Measurements from ENCODE around the gene HEMK1. TPM values are rescaled to one million over a fixed set of nuclear protein-coding genes. Genes with fewer than 3 reads are reported as not detected.

Gene HEMK1
- total RNA-seq, 2 donors from 2014 or later = 24.1 to 25.8 TPM

DNA sequence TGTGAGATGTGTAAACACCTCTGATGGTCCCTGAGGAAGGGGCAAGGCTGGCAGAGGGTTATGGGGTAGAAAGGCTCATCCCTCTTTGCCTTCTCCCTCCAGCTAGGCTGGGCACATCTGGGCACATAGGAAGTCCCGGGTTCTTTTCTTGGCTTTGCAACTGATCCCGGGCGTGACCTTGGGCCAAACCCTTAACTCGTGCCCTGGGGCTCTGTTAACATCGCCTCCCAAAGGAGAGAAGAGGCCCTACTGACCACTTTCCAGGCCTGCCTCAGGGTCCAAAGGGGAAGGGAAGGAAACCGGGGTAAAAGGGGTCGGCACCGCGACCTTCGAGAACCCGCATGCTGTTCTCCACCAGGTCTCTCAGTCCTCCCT is 2.3 kb upstream of the HEMK1 start:
- peaks cover 12% of the 10 kb centered on the region for H3K27me3 Mint-ChIP-seq (ENCODE audit: insufficient read depth)
- H3K9me3 ChIP-seq (ENCODE audit: control insufficient read depth, low read length) = no peaks in the 10 kb centered on the region
- no peak overlapping the region for H3K27ac ChIP-seq (ENCODE audit: low read depth, low read length)
- WGBS, 2 experiments (ENCODE audit: insufficient coverage in 1 of 2, insufficient read length in 1 of 2) = 31 to 80% methylated on average over 4 to 11 of the region's 11 CpGs
- peaks cover 5% of the 10 kb centered on the region for H3K4me1 ChIP-seq (ENCODE audit: control insufficient read depth, insufficient read depth, low read length)
- peak overlapping the region; percentile 44 for H3K9ac ChIP-seq (ENCODE audit: extremely low read depth, low read length, poor library complexity, severe bottlenecking)
- H3K9me3 Mint-ChIP-seq = no peaks in the 10 kb centered on the region
- no peak overlapping the region for H3K27ac Mint-ChIP-seq
- H3K36me3 Mint-ChIP-seq (ENCODE audit: low read depth) = no peaks in the 10 kb centered on the region
- TF ChIP-seq, protein P1, sequence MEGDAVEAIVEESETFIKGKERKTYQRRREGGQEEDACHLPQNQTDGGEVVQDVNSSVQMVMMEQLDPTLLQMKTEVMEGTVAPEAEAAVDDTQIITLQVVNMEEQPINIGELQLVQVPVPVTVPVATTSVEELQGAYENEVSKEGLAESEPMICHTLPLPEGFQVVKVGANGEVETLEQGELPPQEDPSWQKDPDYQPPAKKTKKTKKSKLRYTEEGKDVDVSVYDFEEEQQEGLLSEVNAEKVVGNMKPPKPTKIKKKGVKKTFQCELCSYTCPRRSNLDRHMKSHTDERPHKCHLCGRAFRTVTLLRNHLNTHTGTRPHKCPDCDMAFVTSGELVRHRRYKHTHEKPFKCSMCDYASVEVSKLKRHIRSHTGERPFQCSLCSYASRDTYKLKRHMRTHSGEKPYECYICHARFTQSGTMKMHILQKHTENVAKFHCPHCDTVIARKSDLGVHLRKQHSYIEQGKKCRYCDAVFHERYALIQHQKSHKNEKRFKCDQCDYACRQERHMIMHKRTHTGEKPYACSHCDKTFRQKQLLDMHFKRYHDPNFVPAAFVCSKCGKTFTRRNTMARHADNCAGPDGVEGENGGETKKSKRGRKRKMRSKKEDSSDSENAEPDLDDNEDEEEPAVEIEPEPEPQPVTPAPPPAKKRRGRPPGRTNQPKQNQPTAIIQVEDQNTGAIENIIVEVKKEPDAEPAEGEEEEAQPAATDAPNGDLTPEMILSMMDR (conservative IDR thresholded peaks at IDR 0.05) = no peak
- no peaks in the 10 kb centered on the region for H3K36me3 ChIP-seq (ENCODE audit: control insufficient read depth, insufficient read depth, low read length)
- H3K4me3 ChIP-seq (ENCODE audit: low read length) = peak overlapping the region; percentile 79
- H3K4me3 Mint-ChIP-seq = peak overlapping the region; percentile 95
- DNase-seq = no peak
- peaks cover 4% of the 10 kb centered on the region for H3K4me1 Mint-ChIP-seq
- H3K27me3 ChIP-seq (ENCODE audit: control insufficient read depth, insufficient read depth, low read length, poor library complexity, severe bottlenecking) = peaks cover 10% of the 10 kb centered on the region

DNA sequence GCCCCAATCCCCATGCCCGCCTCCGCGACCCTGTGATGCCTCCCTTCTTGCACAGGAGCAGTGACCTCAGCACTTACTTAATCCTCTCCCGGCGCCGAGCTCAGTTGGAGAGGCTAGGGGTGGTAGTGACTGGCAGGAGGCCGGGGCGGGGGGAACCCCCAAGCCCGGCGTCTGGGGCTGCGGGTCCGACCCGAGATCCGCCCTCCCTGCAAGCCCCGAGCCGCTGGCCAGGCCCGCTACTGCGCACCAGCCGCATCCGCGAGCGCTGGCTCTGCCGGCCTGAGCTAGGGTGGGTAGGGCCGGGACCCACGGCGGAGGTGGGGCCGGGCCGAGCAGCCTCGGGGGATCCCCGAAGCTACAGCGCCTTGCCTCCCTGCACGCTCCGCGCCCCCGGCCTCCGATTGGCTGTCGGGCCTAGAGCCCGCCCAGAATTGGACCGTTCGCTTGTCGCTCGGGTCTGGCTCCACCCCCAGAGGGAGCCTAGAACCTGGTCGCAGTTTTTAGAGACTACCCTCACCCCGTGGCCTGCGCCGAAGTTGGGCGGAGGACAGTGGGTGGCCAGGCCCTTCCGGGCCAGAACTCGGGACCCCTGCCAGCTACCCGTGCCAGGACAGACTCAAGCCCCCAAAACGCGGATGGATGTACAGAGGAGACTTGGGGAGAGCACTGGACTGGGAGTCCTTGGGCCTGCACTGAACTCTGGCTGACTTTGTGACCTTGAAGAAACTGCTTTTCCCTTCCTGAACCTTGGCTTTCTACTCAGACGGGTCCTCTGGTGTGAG is 1.7 kb upstream of the HEMK1 start, which contains the start of gene C3orf18:
C3orf18 (minus strand) TSS at position 362 of the 782 bp plus-strand sequence. CDS start 2,048 bp downstream, outside the sequence.
- no peaks in the 10 kb centered on the region for H3K9me3 Mint-ChIP-seq
- peaks cover 12% of the 10 kb centered on the region for H3K27me3 Mint-ChIP-seq (ENCODE audit: insufficient read depth)
- TF ChIP-seq, protein P1 (conservative IDR thresholded peaks at IDR 0.05) = no peak
- H3K36me3 Mint-ChIP-seq (ENCODE audit: low read depth) = no peaks in the 10 kb centered on the region
- H3K27ac ChIP-seq (ENCODE audit: low read depth, low read length) = no peak within 1 kb of the TSS
- H3K4me1 ChIP-seq (ENCODE audit: control insufficient read depth, insufficient read depth, low read length) = peaks cover 5% of the 10 kb centered on the region
- peak within 1 kb of the TSS; percentile 44 for H3K9ac ChIP-seq (ENCODE audit: extremely low read depth, low read length, poor library complexity, severe bottlenecking)
- peak; percentile 96 for DNase-seq
- H3K27me3 ChIP-seq (ENCODE audit: control insufficient read depth, insufficient read depth, low read length, poor library complexity, severe bottlenecking) = peaks cover 10% of the 10 kb centered on the region
- 4 to 5% methylated on average over 24 to 53 of the region's 53 CpGs for WGBS, 2 experiments (ENCODE audit: insufficient coverage in 1 of 2, insufficient read length in 1 of 2)
- peak within 1 kb of the TSS; percentile 95 for H3K4me3 Mint-ChIP-seq
- H3K27ac Mint-ChIP-seq = peak within 1 kb of the TSS; percentile 82
- H3K36me3 ChIP-seq (ENCODE audit: control insufficient read depth, insufficient read depth, low read length) = peaks cover 4% of the 10 kb centered on the region
- peaks cover 4% of the 10 kb centered on the region for H3K4me1 Mint-ChIP-seq
- H3K4me3 ChIP-seq (ENCODE audit: low read length) = peak within 1 kb of the TSS; percentile 98
- no peaks in the 10 kb centered on the region for H3K9me3 ChIP-seq (ENCODE audit: control insufficient read depth, low read length)

DNA sequence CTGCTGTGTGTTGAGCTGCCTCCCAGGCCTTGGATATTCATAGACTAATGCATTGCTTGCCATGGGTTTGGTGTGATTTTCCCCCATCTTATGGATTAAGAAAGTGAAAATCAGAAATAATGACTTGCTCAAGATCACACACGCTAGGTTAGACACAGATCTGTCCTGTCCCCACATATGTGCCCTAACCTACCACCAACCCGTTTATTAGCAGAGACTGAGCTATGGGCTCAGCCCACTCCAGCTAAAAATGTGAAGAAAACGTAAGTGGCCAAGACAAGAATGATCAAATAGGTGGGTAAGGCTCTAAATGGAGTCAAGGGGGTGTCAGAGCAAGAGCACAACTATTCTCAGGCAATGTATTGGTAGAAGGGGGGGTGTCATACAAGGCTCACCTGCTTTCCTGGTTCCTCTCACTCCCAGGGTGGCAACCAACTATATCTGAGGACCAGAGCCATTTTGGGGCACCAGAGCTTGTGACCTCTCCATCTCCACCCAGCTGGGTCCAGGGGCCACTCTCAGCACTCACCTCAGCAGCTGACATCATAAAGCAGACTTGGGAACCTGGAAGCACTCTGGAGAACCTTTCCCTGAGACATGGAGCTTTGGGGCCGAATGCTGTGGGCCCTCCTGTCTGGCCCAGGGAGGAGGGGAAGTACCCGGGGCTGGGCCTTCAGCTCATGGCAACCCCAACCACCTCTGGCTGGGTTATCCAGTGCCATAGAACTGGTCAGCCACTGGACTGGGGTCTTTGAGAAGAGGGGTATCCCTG is 1.4 kb downstream of the HEMK1 start:
- Mint-ChIP-seq H3K36me3 (ENCODE audit: low read depth) (no peaks in the 10 kb centered on the region), H3K27ac (no peak overlapping the region), H3K9me3 (no peaks in the 10 kb centered on the region), H3K4me1 (peaks cover 4% of the 10 kb centered on the region), H3K4me3 (peak overlapping the region; percentile 95), H3K27me3 (ENCODE audit: insufficient read depth) (peaks cover 12% of the 10 kb centered on the region)
- Histone ChIP-seq H3K4me1 (ENCODE audit: control insufficient read depth, insufficient read depth, low read length) (peaks cover 5% of the 10 kb centered on the region), H3K4me3 (ENCODE audit: low read length) (peak overlapping the region; percentile 98), H3K27ac (ENCODE audit: low read depth, low read length) (no peak overlapping the region), H3K9ac (ENCODE audit: extremely low read depth, low read length, poor library complexity, severe bottlenecking) (no peak overlapping the region), H3K9me3 (ENCODE audit: control insufficient read depth, low read length) (no peaks in the 10 kb centered on the region), H3K27me3 (ENCODE audit: control insufficient read depth, insufficient read depth, low read length, poor library complexity, severe bottlenecking) (peaks cover 10% of the 10 kb centered on the region), H3K36me3 (ENCODE audit: control insufficient read depth, insufficient read depth, low read length) (peaks cover 7% of the 10 kb centered on the region)
- WGBS, 2 experiments (ENCODE audit: insufficient coverage in 1 of 2, insufficient read length in 1 of 2) = 89 to 100% methylated on average over 2 to 5 of the region's 5 CpGs
- TF ChIP-seq, protein P1 (conservative IDR thresholded peaks at IDR 0.05) = no peak
- no peak for DNase-seq

Data from endodermal cell (in vitro differentiated cells).